ENCODE data around the gene SAT2.

DNA sequence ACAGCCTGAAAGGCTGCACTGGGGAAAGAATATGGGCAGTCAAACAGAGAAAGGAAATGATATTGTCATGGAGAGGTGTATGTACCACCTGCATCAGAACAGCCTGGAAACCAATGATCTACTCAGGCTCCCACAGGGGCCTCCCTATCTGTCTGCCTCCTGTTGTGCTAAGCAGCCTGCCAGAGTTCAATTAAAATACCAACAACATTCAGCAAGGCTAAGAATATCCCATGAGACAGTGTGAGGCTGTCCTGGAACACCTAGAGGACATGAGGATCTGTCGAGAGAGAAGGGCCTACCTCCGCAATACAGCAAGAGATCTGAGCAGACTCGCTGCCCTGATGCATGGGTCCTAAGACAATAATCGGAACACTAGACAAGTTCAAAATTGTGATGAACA is 21.3 kb downstream of the SAT2 start:
- TF ChIP-seq, protein P1, sequence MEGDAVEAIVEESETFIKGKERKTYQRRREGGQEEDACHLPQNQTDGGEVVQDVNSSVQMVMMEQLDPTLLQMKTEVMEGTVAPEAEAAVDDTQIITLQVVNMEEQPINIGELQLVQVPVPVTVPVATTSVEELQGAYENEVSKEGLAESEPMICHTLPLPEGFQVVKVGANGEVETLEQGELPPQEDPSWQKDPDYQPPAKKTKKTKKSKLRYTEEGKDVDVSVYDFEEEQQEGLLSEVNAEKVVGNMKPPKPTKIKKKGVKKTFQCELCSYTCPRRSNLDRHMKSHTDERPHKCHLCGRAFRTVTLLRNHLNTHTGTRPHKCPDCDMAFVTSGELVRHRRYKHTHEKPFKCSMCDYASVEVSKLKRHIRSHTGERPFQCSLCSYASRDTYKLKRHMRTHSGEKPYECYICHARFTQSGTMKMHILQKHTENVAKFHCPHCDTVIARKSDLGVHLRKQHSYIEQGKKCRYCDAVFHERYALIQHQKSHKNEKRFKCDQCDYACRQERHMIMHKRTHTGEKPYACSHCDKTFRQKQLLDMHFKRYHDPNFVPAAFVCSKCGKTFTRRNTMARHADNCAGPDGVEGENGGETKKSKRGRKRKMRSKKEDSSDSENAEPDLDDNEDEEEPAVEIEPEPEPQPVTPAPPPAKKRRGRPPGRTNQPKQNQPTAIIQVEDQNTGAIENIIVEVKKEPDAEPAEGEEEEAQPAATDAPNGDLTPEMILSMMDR (IDR thresholded peaks at IDR 0.05) = no peak
- TF ChIP-seq POLR2A (IDR thresholded peaks at IDR 0.05) (no peak), POLR2AphosphoS5 (IDR thresholded peaks at IDR 0.05) (no peak)
